K562 (cell line): ENCODE results near the gene COASY. TPM values are rescaled to one million over a fixed set of nuclear protein-coding genes. Genes with fewer than 3 reads are reported as not detected.
A peak's percentile ranks its signal among the peaks of the same experiment; 100 is the strongest.

Experiments used
- BACH1 ChIP-seq: fragments of 200-800 bp; sonication (Bioruptor generic); IDR thresholded peaks from 2 replicates; pipeline ENCODE4 v1.6.1; 2016; ENCODE audit warnings: missing genetic modification characterization, missing compliant biosample characterization
- CEBPB ChIP-seq: fragments of 450-650 bp; IDR thresholded peaks from 2 replicates; pipeline ENCODE4 v1.6.1; 2016; ENCODE audit warnings: missing genetic modification characterization, missing compliant biosample characterization
- GATA2 ChIP-seq: sonication (generic); formaldehyde crosslinking; IDR thresholded peaks from 2 replicates; pipeline ENCODE4 v1.4.0; 2020; ENCODE audit warnings: mild to moderate bottlenecking, missing genetic modification reagents
- HDAC3 ChIP-seq: fragments of 450-650 bp; IDR thresholded peaks from 2 replicates; pipeline ENCODE4 v1.6.1; 2018; ENCODE audit warnings: borderline replicate concordance, mild to moderate bottlenecking, moderate library complexity; ENCODE audit not compliant: partially characterized antibody
- HDGF ChIP-seq: fragments of 450-650 bp; IDR thresholded peaks from 2 replicates; pipeline ENCODE4 v1.6.1; 2016
- HEY1 ChIP-seq: fragments of 250-450 bp; sonication (Bioruptor Pico); IDR thresholded peaks from 2 replicates; pipeline ENCODE4 v1.5.0; 2020; ENCODE audit warnings: mild to moderate bottlenecking, moderate library complexity, borderline replicate concordance
- HMG20A ChIP-seq: fragments of 450-650 bp; formaldehyde crosslinking; conservative IDR thresholded peaks from 2 replicates; pipeline ENCODE4 v1.4.0; 2020; ENCODE audit warnings: mild to moderate bottlenecking, mixed read lengths
- JUN ChIP-seq, 2 experiments: sonication (generic) in 1 of 2; formaldehyde crosslinking in 1 of 2; IDR thresholded peaks; 2 replicates each; pipeline versions ENCODE4 v1.6.1 to v1.8.0; 2012 to 2022; ENCODE audit warnings: borderline replicate concordance in 2 of 2, mild to moderate bottlenecking in 2 of 2, improper control_type of control experiment in 1 of 2, low read depth in 1 of 2, low read length in 1 of 2, missing genetic modification reagents in 1 of 2
- POLR2B ChIP-seq: fragments of 450-650 bp; IDR thresholded peaks from 2 replicates; pipeline ENCODE4 v1.6.1; 2018; ENCODE audit warnings: low read depth; ENCODE audit not compliant: partially characterized antibody
- POLR2H ChIP-seq: IDR thresholded peaks from 2 replicates; pipeline ENCODE4 v1.6.1; 2016; ENCODE audit warnings: missing genetic modification characterization, low read depth, mild to moderate bottlenecking, control low read depth, missing compliant biosample characterization, moderate library complexity
- SIN3B ChIP-seq: fragments of 450-650 bp; IDR thresholded peaks from 2 replicates; pipeline ENCODE4 v1.6.1; 2017; ENCODE audit warnings: low read depth, mild to moderate bottlenecking, moderate library complexity
- SOX6 ChIP-seq: fragments of 450-650 bp; IDR thresholded peaks from 2 replicates; pipeline ENCODE4 v1.6.1; 2014; ENCODE audit warnings: mild to moderate bottlenecking
- TARDBP ChIP-seq: fragments of 450-650 bp; IDR thresholded peaks from 2 replicates; pipeline ENCODE4 v1.6.1; 2016
- TFAM ChIP-seq: fragments of 250-450 bp; sonication (Bioruptor Pico); conservative IDR thresholded peaks from 2 replicates; pipeline ENCODE4 v1.5.0; 2021; ENCODE audit warnings: mild to moderate bottlenecking, moderate library complexity
- ZKSCAN1 ChIP-seq: fragments of 150-350 bp; IDR thresholded peaks from 2 replicates; pipeline ENCODE4 v1.6.1; 2016; ENCODE audit warnings: low read depth, low read length
- ZNF197 ChIP-seq: fragments of 200-800 bp; sonication (Bioruptor generic); IDR thresholded peaks from 2 replicates; pipeline ENCODE4 v1.6.1; 2016; ENCODE audit warnings: low read depth, missing genetic modification characterization, missing compliant biosample characterization
- polyA plus RNA-seq, 8 experiments: library from polyadenylated mRNA; depleted of rRNA in 4 of 8; stranded (reverse) in 5 of 8; unstranded in 3 of 8; fragments of >200 nt; fragmentation: Nextera tagmentation in 2 of 8; fragmentation: Illumina TruSeq in 1 of 8; extraction: Ambion mirVana in 2 of 8; extraction: Trizol in 1 of 8; gene quantifications; 2 replicates each; pipeline versions ENCODE4 v1.2.1 to v1.2.3, GENCODE V29; 2011 to 2014; ENCODE audit warnings: inconsistent platforms in 1 of 8, missing spikeins in 1 of 8
- total RNA-seq, 7 experiments: library from RNA; depleted of rRNA in 6 of 7; stranded (reverse); fragments of >200 nt in 6 of 7; fragmentation: Illumina TruSeq in 2 of 7; extraction: Trizol in 2 of 7; gene quantifications; 2 replicates each; pipeline versions ENCODE4 v1.2.1 to v1.2.3, GENCODE V29; 2011 to 2021; ENCODE audit warnings: low replicate concordance in 1 of 7
- TF ChIP-seq, protein P1 (sequence below): fragments of 250-450 bp; sonication (Bioruptor Pico); IDR thresholded peaks from 2 replicates; pipeline ENCODE4 v1.4.0; 2020; ENCODE audit warnings: mild to moderate bottlenecking, moderate library complexity
- TF ChIP-seq, protein P2 (sequence below): sonication (generic); formaldehyde crosslinking; IDR thresholded peaks from 2 replicates; pipeline ENCODE4 v1.8.1; 2023; ENCODE audit warnings: mild to moderate bottlenecking, missing genetic modification reagents
- TF ChIP-seq, protein P3 (sequence below): fragments of 250-450 bp; sonication (Bioruptor Pico); IDR thresholded peaks from 2 replicates; pipeline ENCODE4 v1.5.0; 2020; ENCODE audit warnings: mild to moderate bottlenecking
- TF ChIP-seq, protein P4 (sequence below): conservative IDR thresholded peaks from 2 replicates; pipeline ENCODE4 v1.6.1; 2011; ENCODE audit warnings: low read depth, mild to moderate bottlenecking, low read length; ENCODE audit not compliant: control insufficient read depth
- TF ChIP-seq, protein P5 (sequence below): fragments of 450-650 bp; formaldehyde crosslinking; IDR thresholded peaks from 2 replicates; pipeline ENCODE4 v1.4.0; 2020; ENCODE audit warnings: mild to moderate bottlenecking

The COASY gene
- total and polyA plus RNA-seq, 9 of the 15 experiments (the other 6 are each of a cell fraction or from before 2014, with no cell fraction given), result 25.4 to 175 (median 62.3) TPM

DNA sequence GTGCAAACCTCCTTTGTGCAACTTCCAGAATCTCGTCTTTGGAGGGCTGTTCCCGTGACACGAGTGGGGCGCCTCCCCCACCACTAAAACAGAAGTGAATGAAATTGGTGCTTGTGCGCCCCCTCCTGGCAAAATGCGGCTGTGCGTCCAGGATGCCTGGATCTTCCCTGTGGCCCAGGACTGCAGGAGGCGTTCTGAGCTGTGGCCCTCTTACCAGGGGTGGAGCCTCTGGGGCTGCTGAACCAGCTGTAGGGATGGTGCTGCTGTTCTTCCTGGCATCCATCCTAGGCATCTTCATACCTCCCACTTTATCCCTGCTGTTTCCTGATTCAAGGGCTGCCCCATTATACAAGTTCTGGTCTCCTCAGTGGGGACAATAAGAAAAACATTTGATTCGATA is 44.4 kb upstream of the COASY start (continued):
- TF ChIP-seq GATA2 (CRISPR knock-in tag) (no peak), SIN3B (peak; percentile 28; the same call in 1 of the 2 replicates), TARDBP (no peak), ZKSCAN1 (no peak), POLR2B (no peak), JUN (IDR thresholded peaks at IDR 0.05; ENCODE audit: borderline replicate concordance, low read depth, low read length) (no peak), JUN (CRISPR knock-in tag; IDR thresholded peaks at IDR 0.05; ENCODE audit: borderline replicate concordance) (no peak), CEBPB (no peak), SOX6 (peak; percentile 65), HMG20A (CRISPR knock-in tag) (no peak), TFAM (CRISPR knock-in tag) (no peak), BACH1 (tag) (no peak), HDGF (no peak), POLR2H (no peak), HDAC3 (no peak), HEY1 (CRISPR knock-in tag) (no peak), ZNF197 (CRISPR knock-in tag) (no peak)
- TF ChIP-seq, protein P1, sequence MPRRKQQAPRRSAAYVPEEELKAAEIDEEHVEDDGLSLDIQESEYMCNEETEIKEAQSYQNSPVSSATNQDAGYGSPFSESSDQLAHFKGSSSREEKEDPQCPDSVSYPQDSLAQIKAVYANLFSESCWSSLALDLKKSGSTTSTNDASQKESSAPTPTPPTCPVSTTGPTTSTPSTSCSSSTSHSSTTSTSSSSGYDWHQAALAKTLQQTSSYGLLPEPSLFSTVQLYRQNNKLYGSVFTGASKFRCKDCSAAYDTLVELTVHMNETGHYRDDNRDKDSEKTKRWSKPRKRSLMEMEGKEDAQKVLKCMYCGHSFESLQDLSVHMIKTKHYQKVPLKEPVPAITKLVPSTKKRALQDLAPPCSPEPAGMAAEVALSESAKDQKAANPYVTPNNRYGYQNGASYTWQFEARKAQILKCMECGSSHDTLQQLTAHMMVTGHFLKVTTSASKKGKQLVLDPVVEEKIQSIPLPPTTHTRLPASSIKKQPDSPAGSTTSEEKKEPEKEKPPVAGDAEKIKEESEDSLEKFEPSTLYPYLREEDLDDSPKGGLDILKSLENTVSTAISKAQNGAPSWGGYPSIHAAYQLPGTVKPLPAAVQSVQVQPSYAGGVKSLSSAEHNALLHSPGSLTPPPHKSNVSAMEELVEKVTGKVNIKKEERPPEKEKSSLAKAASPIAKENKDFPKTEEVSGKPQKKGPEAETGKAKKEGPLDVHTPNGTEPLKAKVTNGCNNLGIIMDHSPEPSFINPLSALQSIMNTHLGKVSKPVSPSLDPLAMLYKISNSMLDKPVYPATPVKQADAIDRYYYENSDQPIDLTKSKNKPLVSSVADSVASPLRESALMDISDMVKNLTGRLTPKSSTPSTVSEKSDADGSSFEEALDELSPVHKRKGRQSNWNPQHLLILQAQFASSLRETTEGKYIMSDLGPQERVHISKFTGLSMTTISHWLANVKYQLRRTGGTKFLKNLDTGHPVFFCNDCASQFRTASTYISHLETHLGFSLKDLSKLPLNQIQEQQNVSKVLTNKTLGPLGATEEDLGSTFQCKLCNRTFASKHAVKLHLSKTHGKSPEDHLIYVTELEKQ (CRISPR knock-in tag), result no peak
- TF ChIP-seq, protein P2, sequence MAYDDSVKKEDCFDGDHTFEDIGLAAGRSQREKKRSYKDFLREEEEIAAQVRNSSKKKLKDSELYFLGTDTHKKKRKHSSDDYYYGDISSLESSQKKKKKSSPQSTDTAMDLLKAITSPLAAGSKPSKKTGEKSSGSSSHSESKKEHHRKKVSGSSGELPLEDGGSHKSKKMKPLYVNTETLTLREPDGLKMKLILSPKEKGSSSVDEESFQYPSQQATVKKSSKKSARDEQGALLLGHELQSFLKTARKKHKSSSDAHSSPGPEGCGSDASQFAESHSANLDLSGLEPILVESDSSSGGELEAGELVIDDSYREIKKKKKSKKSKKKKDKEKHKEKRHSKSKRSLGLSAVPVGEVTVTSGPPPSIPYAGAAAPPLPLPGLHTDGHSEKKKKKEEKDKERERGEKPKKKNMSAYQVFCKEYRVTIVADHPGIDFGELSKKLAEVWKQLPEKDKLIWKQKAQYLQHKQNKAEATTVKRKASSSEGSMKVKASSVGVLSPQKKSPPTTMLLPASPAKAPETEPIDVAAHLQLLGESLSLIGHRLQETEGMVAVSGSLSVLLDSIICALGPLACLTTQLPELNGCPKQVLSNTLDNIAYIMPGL (CRISPR knock-in tag), result peak; percentile 44; the same call in 1 of the 2 replicates
- TF ChIP-seq, protein P3, sequence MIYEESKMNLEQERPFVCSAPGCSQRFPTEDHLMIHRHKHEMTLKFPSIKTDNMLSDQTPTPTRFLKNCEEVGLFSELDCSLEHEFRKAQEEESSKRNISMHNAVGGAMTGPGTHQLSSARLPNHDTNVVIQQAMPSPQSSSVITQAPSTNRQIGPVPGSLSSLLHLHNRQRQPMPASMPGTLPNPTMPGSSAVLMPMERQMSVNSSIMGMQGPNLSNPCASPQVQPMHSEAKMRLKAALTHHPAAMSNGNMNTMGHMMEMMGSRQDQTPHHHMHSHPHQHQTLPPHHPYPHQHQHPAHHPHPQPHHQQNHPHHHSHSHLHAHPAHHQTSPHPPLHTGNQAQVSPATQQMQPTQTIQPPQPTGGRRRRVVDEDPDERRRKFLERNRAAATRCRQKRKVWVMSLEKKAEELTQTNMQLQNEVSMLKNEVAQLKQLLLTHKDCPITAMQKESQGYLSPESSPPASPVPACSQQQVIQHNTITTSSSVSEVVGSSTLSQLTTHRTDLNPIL (CRISPR knock-in tag), result no peak
- TF ChIP-seq, protein P4, sequence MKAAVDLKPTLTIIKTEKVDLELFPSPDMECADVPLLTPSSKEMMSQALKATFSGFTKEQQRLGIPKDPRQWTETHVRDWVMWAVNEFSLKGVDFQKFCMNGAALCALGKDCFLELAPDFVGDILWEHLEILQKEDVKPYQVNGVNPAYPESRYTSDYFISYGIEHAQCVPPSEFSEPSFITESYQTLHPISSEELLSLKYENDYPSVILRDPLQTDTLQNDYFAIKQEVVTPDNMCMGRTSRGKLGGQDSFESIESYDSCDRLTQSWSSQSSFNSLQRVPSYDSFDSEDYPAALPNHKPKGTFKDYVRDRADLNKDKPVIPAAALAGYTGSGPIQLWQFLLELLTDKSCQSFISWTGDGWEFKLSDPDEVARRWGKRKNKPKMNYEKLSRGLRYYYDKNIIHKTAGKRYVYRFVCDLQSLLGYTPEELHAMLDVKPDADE, result 0 out of 2 replicates have a peak, but pooled peaks have one; percentile 33
- TF ChIP-seq, protein P5, sequence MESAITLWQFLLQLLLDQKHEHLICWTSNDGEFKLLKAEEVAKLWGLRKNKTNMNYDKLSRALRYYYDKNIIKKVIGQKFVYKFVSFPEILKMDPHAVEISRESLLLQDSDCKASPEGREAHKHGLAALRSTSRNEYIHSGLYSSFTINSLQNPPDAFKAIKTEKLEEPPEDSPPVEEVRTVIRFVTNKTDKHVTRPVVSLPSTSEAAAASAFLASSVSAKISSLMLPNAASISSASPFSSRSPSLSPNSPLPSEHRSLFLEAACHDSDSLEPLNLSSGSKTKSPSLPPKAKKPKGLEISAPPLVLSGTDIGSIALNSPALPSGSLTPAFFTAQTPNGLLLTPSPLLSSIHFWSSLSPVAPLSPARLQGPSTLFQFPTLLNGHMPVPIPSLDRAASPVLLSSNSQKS (CRISPR knock-in tag), result no peak
